Stimulated activated naive CD4-positive, alpha-beta T cell (primary cell): ENCODE data around the gene SLC35F3.

Experiments
- DNase-seq, 6 experiments: peaks; one replicate each; lab custom pipeline; 2025; lab: John Stamatoyannopoulos, UW

SLC35F3 gene

GRCh38 chr1:234320069-234320468 lies 415.6 kb downstream of the SLC35F3 start:
- DNase-seq, result no peak

- DNase-seq, result no peak
These were observed 416.1 kb downstream of the SLC35F3 start for GRCh38 chr1:234320549-234320948.

- DNase-seq, result peak in 2 of 6 experiments; percentile 5 to 10
These were observed 416.8 kb downstream of the SLC35F3 start for GRCh38 chr1:234321231-234321630.

GRCh38 chr1:234322097-234322496 lies 417.6 kb downstream of the SLC35F3 start:
- no peak for DNase-seq

GRCh38 chr1:234322979-234323378 lies 418.5 kb downstream of the SLC35F3 start:
- DNase-seq, result peak in 5 of 6 experiments; percentile 2 to 34 (median 11)

- DNase-seq, result no peak
These were observed 420.3 kb downstream of the SLC35F3 start for GRCh38 chr1:234324821-234325220.

GRCh38 chr1:234325878-234326496 lies 421.5 kb downstream of the SLC35F3 start:
- peak in 1 of 6 experiments; percentile 57 for DNase-seq

GRCh38 chr1:234326497-234327366 lies 422.3 kb downstream of the SLC35F3 start:
- peak; percentile 30 to 83 (median 45) for DNase-seq

GRCh38 chr1:234327577-234328164 lies 423.2 kb downstream of the SLC35F3 start:
- DNase-seq, result no peak

- DNase-seq, result no peak
These were observed 426.4 kb downstream of the SLC35F3 start for GRCh38 chr1:234330843-234331215.

GRCh38 chr1:234331507-234331906 lies 427.0 kb downstream of the SLC35F3 start:
- DNase-seq, result no peak

- no peak for DNase-seq
These were observed 431.9 kb downstream of the SLC35F3 start for GRCh38 chr1:234336359-234336758.

GRCh38 chr1:234337233-234337632 lies 432.8 kb downstream of the SLC35F3 start:
- no peak for DNase-seq

GRCh38 chr1:234340528-234340927 lies 436.1 kb downstream of the SLC35F3 start:
- DNase-seq, result no peak

GRCh38 chr1:234342774-234343173 lies 438.3 kb downstream of the SLC35F3 start:
- no peak for DNase-seq

GRCh38 chr1:234345237-234345636 lies 440.8 kb downstream of the SLC35F3 start:
- DNase-seq, result no peak

GRCh38 chr1:234348964-234349363 lies 444.5 kb downstream of the SLC35F3 start:
- no peak for DNase-seq

- DNase-seq, result no peak
These were observed 451.5 kb downstream of the SLC35F3 start for GRCh38 chr1:234355782-234356510.

GRCh38 chr1:234356615-234357269 lies 452.3 kb downstream of the SLC35F3 start:
- DNase-seq, result peak; percentile 9 to 58 (median 36)

GRCh38 chr1:234357831-234358230 lies 453.4 kb downstream of the SLC35F3 start:
- DNase-seq, result no peak

- no peak for DNase-seq
These were observed 456.7 kb downstream of the SLC35F3 start for GRCh38 chr1:234361102-234361603.
